Measurements from ENCODE around the gene CKS1B. TPM values are rescaled to one million over a fixed set of nuclear protein-coding genes. Genes with fewer than 3 reads are reported as not detected.

The CKS1B gene
- total and polyA plus RNA-seq, 9 of the 15 experiments (the other 6 are each of a cell fraction or from before 2014, with no cell fraction given), result 215 to 1,103 (median 460) TPM

- Histone ChIP-seq H3K36me3 (ENCODE audit: control insufficient read depth, insufficient read depth, low read length) (peaks cover 38% of the 10 kb centered on the region), H3K27ac (ENCODE audit: extremely low read depth, low read depth, low read length) (peak overlapping the region; percentile 84), H3K4me2 (ENCODE audit: insufficient read depth, low read length) (peak overlapping the region; percentile 82), H3K9ac (ENCODE audit: insufficient read depth in 1 of 2, low read depth in 2 of 2, low read length in 2 of 2) (peak overlapping the region; percentile 59 to 91; a peak in 3 of 4 replicates), H3K4me1 (replicated peaks in 1 of 2; ENCODE audit: control insufficient read depth in 2 of 2, insufficient read depth in 2 of 2, low read length in 2 of 2) (peaks cover 38 to 46% of the 10 kb centered on the region in 2 experiments), H3K9me3 (replicated peaks; ENCODE audit: control insufficient read depth, insufficient read depth, low read depth, low read length) (no peaks in the 10 kb centered on the region), H3K27me3 (ENCODE audit: control insufficient read depth in 2 of 2, insufficient read depth in 2 of 2, low read length in 2 of 2) (no peaks in the 10 kb centered on the region; a peak in 1 of 5 replicates), H3K9me1 (ENCODE audit: control insufficient read depth, insufficient read depth, low read length) (no peaks in the 10 kb centered on the region), H3K79me2 (ENCODE audit: control insufficient read depth, insufficient read depth, low read length) (peaks cover 59% of the 10 kb centered on the region), H2AFZ (ENCODE audit: low read depth, low read length) (no peak overlapping the region), H3K4me3 (peak overlapping the region; percentile 40), H4K20me1 (replicated peaks; ENCODE audit: control insufficient read depth, insufficient read depth, low read length) (no peaks in the 10 kb centered on the region)
- intact Hi-C loops (cut with micrococcal nuclease) (loop anchor here (5.0 kb wide), 1 partner anchor 91 kb away; the partner anchor contains the start of gene EFNA4), in situ Hi-C loops (cut with MboI) (no loop called here)
- TF ChIP-seq ZNF384 (IDR thresholded peaks at IDR 0.05; ENCODE audit: low read depth, low read length) (no peak), ZNF785 (CRISPR knock-in tag; IDR thresholded peaks at IDR 0.05) (no peak), ZNF41 (CRISPR knock-in tag; conservative IDR thresholded peaks at IDR 0.05) (no peak), CHD2 (IDR thresholded peaks at IDR 0.05; ENCODE audit: low read depth, low read length) (no peak), DIDO1 (tag; IDR thresholded peaks at IDR 0.05; ENCODE audit: low read depth) (no peak), RBM15 (IDR thresholded peaks at IDR 0.05; ENCODE audit: insufficient read depth, low read length) (no peak), NR3C1 (CRISPR knock-in tag; IDR thresholded peaks at IDR 0.05) (no peak), ZNF444 (CRISPR knock-in tag; IDR thresholded peaks at IDR 0.05) (no peak), NFIC (IDR thresholded peaks at IDR 0.05) (peak; percentile 71), ARID1B (IDR thresholded peaks at IDR 0.05) (no peak)
- TF ChIP-seq, protein P1, sequence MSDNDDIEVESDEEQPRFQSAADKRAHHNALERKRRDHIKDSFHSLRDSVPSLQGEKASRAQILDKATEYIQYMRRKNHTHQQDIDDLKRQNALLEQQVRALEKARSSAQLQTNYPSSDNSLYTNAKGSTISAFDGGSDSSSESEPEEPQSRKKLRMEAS (CRISPR knock-in tag; IDR thresholded peaks at IDR 0.05), result peak; percentile 13; the same call in 1 of the 2 replicates
- no peak for DNase-seq (ENCODE audit: extremely low read depth in 1 of 4, low spot score in 3 of 4)
- ChIA-PET CTCF (ENCODE audit: low intra/inter-chr PET ratio) (no interaction called here), POLR2A (interaction anchor here (0.6 to 8.3 kb wide), 12 partner anchors 9 to 99 kb away, joined by 3 to 80 read pairs (median 4); partner anchors contain the start of genes EFNA4, FLAD1, LENEP and PBXIP1)
- no peak for FAIRE-seq
- no peak for ATAC-seq
- no TSS peak for BruUV-seq (replicated peaks)
- 65% methylated on average over 7 of the region's 10 CpGs for WGBS (ENCODE audit: insufficient coverage, low coverage, missing lambda C conversion rate)
These were observed 3.0 kb upstream of the CKS1B start for GRCh38 chr1:154971341-154971998.
